GM23338 (cell line): Measurements from ENCODE around the gene RAVER1. TPM values are rescaled to one million over a fixed set of nuclear protein-coding genes. Genes with fewer than 3 reads are reported as not detected.

Experiments used
- ATAC-seq: fragments of 200-7000 bp; cut with Tn5 transposase; 3 replicates; pipeline ENCODE4 v1.9.1; 2020
- DNase-seq: peaks from one replicate; pipeline ENCODE4 v3.0.0-alpha.2; 2015; ENCODE audit warnings: low spot score
- H2AFZ ChIP-seq: fragments of 200-600 bp; sonication (generic); 2 replicates; pipeline ENCODE4 v1.8.0; 2016; ENCODE audit warnings: antibody characterized with exemption, mild to moderate bottlenecking, moderate library complexity
- H3F3A ChIP-seq: fragments of 200-600 bp; sonication (generic); replicated peaks from 2 replicates; pipeline ENCODE4 v1.8.0; 2017; ENCODE audit warnings: antibody characterized with exemption, mixed run types, low read depth
- H3K27ac ChIP-seq: fragments of 200-600 bp; sonication (generic); 2 replicates; pipeline ENCODE4 v1.6.1; 2016; ENCODE audit warnings: low read depth
- H3K27me3 ChIP-seq: fragments of 200-600 bp; sonication (generic); 2 replicates; pipeline ENCODE4 v1.8.0; 2016; ENCODE audit warnings: mild to moderate bottlenecking, mixed run types, moderate library complexity; ENCODE audit not compliant: insufficient read depth
- H3K36me3 ChIP-seq: fragments of 200-600 bp; sonication (generic); 2 replicates; pipeline ENCODE4 v1.8.0; 2016; ENCODE audit warnings: mild to moderate bottlenecking; ENCODE audit not compliant: insufficient read depth
- H3K4me1 ChIP-seq: fragments of 200-600 bp; sonication (generic); 2 replicates; pipeline ENCODE4 v1.8.0; 2016; ENCODE audit warnings: mild to moderate bottlenecking, moderate library complexity; ENCODE audit not compliant: insufficient read depth
- H3K4me2 ChIP-seq: fragments of 200-600 bp; sonication (generic); 2 replicates; pipeline ENCODE4 v1.7.1; 2017; ENCODE audit warnings: mixed run types
- H3K4me3 ChIP-seq: fragments of 200-600 bp; sonication (generic); 2 replicates; pipeline ENCODE4 v1.6.1; 2016; ENCODE audit warnings: mixed run types
- H3K79me2 ChIP-seq: fragments of 200-600 bp; sonication (generic); replicated peaks from 2 replicates; pipeline ENCODE4 v1.8.0; 2017; ENCODE audit warnings: mild to moderate bottlenecking; ENCODE audit not compliant: insufficient read depth
- H3K9me2 ChIP-seq: fragments of 200-600 bp; sonication (generic); 2 replicates; pipeline ENCODE4 v1.8.0; 2017; ENCODE audit not compliant: insufficient read depth
- H4K20me1 ChIP-seq: fragments of 200-600 bp; sonication (generic); replicated peaks from 2 replicates; pipeline ENCODE4 v1.8.0; 2017; ENCODE audit warnings: mild to moderate bottlenecking; ENCODE audit not compliant: insufficient read depth
- H3K27ac Mint-ChIP-seq: 2 replicates; pipeline ENCODE4 v1.8.0; 2020; ENCODE audit warnings: inconsistent platforms, mild to moderate bottlenecking, moderate library complexity, mixed read lengths
- H3K27me3 Mint-ChIP-seq: 3 replicates; pipeline ENCODE4 v1.8.0; 2022; ENCODE audit warnings: low read depth, mild to moderate bottlenecking, moderate library complexity, mixed read lengths, inconsistent platforms; ENCODE audit not compliant: insufficient read depth, poor library complexity
- H3K36me3 Mint-ChIP-seq: 3 replicates; pipeline ENCODE4 v1.8.0; 2021; ENCODE audit warnings: low read depth, mild to moderate bottlenecking, inconsistent platforms, moderate library complexity, mixed read lengths
- H3K4me1 Mint-ChIP-seq: 3 replicates; pipeline ENCODE4 v1.8.0; 2020; ENCODE audit warnings: mild to moderate bottlenecking, inconsistent platforms, mixed read lengths
- H3K4me3 Mint-ChIP-seq: 3 replicates; pipeline ENCODE4 v1.8.0; 2021; ENCODE audit warnings: moderate library complexity, mild to moderate bottlenecking, inconsistent platforms, mixed read lengths
- H3K9me3 Mint-ChIP-seq: 3 replicates; pipeline ENCODE4 v1.8.0; 2020; ENCODE audit warnings: moderate library complexity, mild to moderate bottlenecking, inconsistent platforms, mixed read lengths
- CREB1 ChIP-seq: fragments of 250-450 bp; sonication (Bioruptor Pico); IDR thresholded peaks from 2 replicates; pipeline ENCODE4 v1.5.0; 2020; ENCODE audit warnings: low read depth, mild to moderate bottlenecking, moderate library complexity
- EZH2 ChIP-seq: fragments of 200-600 bp; sonication (generic); IDR thresholded peaks from one replicate; pipeline ENCODE4 v1.8.0; 2017; ENCODE audit warnings: antibody characterized with exemption, mild to moderate bottlenecking, low read depth; ENCODE audit not compliant: unreplicated experiment
- EZH2phosphoT487 ChIP-seq: fragments of 200-600 bp; sonication (generic); IDR thresholded peaks from one replicate; pipeline ENCODE4 v1.8.1; 2018; ENCODE audit warnings: antibody characterized with exemption; ENCODE audit not compliant: unreplicated experiment
- JUNB ChIP-seq: IDR thresholded peaks from one replicate; pipeline ENCODE4 v1.6.1; 2016; ENCODE audit warnings: antibody characterized with exemption; ENCODE audit not compliant: unreplicated experiment
- NANOG ChIP-seq: IDR thresholded peaks from 2 replicates; pipeline ENCODE4 v1.6.1; 2016; ENCODE audit warnings: antibody characterized with exemption, borderline replicate concordance
- STAT1 ChIP-seq: IDR thresholded peaks from one replicate; pipeline ENCODE4 v1.6.1; 2016; ENCODE audit warnings: antibody characterized with exemption; ENCODE audit not compliant: unreplicated experiment
- ZNF114 ChIP-seq: fragments of 250-450 bp; sonication (Bioruptor Pico); IDR thresholded peaks from 2 replicates; pipeline ENCODE4 v1.5.0; 2020; ENCODE audit warnings: mild to moderate bottlenecking, moderate library complexity
- ZNF331 ChIP-seq: fragments of 250-450 bp; sonication (Bioruptor Pico); IDR thresholded peaks from 2 replicates; pipeline ENCODE4 v1.5.0; 2020; ENCODE audit warnings: low read depth, mild to moderate bottlenecking, moderate library complexity
- polyA plus RNA-seq: library from polyadenylated mRNA; unstranded; fragments of >200 nt; fragmentation: Nextera tagmentation; extraction: Ambion mirVana; gene quantifications from 2 replicates; pipeline ENCODE4 v1.2.1, GENCODE V29; 2016
- total RNA-seq: library from RNA; depleted of rRNA; stranded (reverse); fragments of >200 nt; shearing (Covaris generic); gene quantifications from 2 replicates; pipeline ENCODE4 v1.2.3, GENCODE V29; 2014
- TF ChIP-seq, protein P1 (sequence below): IDR thresholded peaks from one replicate; pipeline ENCODE4 v1.6.1; 2018; ENCODE audit warnings: antibody characterized with exemption; ENCODE audit not compliant: unreplicated experiment
- TF ChIP-seq, protein P2 (sequence below): IDR thresholded peaks from 2 replicates; pipeline ENCODE4 v1.6.1; 2016; ENCODE audit warnings: antibody characterized with exemption
- TF ChIP-seq, protein P3 (sequence below): fragments of 250-450 bp; sonication (Bioruptor Pico); IDR thresholded peaks from 2 replicates; pipeline ENCODE4 v1.5.0; 2020; ENCODE audit warnings: mild to moderate bottlenecking, moderate library complexity

The RAVER1 gene
- total and polyA plus RNA-seq, 2 experiments from 2014 or later: 25.5 to 88.3 TPM

- no peak for DNase-seq
These were observed 66.6 kb downstream of the RAVER1 start for GRCh38 chr19:10266706-10267105.

More at GRCh38 chr19:10266706-10267105, 66.6 kb downstream of the RAVER1 start:
- Histone ChIP-seq H3F3A (peaks cover 13% of the 10 kb centered on the region; the same call in 1 of the 2 replicates), H4K20me1 (no peaks in the 10 kb centered on the region), H3K27ac (no peak overlapping the region), H2AFZ (no peak overlapping the region), H3K36me3 (no peaks in the 10 kb centered on the region), H3K4me1 (peaks cover 4% of the 10 kb centered on the region; the same call in 1 of the 2 replicates), H3K27me3 (peaks cover 32% of the 10 kb centered on the region), H3K79me2 (no peaks in the 10 kb centered on the region), H3K9me2 (no peaks in the 10 kb centered on the region), H3K4me2 (no peak overlapping the region), H3K4me3 (no peak overlapping the region)
- peaks cover 3% of the 10 kb centered on the region; the same call in 2 of the 3 replicates for H3K4me1 Mint-ChIP-seq
- TF ChIP-seq, protein P1, sequence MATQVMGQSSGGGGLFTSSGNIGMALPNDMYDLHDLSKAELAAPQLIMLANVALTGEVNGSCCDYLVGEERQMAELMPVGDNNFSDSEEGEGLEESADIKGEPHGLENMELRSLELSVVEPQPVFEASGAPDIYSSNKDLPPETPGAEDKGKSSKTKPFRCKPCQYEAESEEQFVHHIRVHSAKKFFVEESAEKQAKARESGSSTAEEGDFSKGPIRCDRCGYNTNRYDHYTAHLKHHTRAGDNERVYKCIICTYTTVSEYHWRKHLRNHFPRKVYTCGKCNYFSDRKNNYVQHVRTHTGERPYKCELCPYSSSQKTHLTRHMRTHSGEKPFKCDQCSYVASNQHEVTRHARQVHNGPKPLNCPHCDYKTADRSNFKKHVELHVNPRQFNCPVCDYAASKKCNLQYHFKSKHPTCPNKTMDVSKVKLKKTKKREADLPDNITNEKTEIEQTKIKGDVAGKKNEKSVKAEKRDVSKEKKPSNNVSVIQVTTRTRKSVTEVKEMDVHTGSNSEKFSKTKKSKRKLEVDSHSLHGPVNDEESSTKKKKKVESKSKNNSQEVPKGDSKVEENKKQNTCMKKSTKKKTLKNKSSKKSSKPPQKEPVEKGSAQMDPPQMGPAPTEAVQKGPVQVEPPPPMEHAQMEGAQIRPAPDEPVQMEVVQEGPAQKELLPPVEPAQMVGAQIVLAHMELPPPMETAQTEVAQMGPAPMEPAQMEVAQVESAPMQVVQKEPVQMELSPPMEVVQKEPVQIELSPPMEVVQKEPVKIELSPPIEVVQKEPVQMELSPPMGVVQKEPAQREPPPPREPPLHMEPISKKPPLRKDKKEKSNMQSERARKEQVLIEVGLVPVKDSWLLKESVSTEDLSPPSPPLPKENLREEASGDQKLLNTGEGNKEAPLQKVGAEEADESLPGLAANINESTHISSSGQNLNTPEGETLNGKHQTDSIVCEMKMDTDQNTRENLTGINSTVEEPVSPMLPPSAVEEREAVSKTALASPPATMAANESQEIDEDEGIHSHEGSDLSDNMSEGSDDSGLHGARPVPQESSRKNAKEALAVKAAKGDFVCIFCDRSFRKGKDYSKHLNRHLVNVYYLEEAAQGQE: no peak
- TF ChIP-seq JUNB: no peak
- no peak for TF ChIP-seq EZH2phosphoT487
- TF ChIP-seq NANOG: no peak
- TF ChIP-seq CREB1 (CRISPR knock-in tag): no peak
- no peak for TF ChIP-seq ZNF114 (CRISPR knock-in tag)
- no peak for TF ChIP-seq EZH2
- TF ChIP-seq, protein P2, sequence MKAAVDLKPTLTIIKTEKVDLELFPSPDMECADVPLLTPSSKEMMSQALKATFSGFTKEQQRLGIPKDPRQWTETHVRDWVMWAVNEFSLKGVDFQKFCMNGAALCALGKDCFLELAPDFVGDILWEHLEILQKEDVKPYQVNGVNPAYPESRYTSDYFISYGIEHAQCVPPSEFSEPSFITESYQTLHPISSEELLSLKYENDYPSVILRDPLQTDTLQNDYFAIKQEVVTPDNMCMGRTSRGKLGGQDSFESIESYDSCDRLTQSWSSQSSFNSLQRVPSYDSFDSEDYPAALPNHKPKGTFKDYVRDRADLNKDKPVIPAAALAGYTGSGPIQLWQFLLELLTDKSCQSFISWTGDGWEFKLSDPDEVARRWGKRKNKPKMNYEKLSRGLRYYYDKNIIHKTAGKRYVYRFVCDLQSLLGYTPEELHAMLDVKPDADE: no peak
- TF ChIP-seq STAT1: no peak
- no peak for TF ChIP-seq ZNF331 (CRISPR knock-in tag)
- TF ChIP-seq, protein P3, sequence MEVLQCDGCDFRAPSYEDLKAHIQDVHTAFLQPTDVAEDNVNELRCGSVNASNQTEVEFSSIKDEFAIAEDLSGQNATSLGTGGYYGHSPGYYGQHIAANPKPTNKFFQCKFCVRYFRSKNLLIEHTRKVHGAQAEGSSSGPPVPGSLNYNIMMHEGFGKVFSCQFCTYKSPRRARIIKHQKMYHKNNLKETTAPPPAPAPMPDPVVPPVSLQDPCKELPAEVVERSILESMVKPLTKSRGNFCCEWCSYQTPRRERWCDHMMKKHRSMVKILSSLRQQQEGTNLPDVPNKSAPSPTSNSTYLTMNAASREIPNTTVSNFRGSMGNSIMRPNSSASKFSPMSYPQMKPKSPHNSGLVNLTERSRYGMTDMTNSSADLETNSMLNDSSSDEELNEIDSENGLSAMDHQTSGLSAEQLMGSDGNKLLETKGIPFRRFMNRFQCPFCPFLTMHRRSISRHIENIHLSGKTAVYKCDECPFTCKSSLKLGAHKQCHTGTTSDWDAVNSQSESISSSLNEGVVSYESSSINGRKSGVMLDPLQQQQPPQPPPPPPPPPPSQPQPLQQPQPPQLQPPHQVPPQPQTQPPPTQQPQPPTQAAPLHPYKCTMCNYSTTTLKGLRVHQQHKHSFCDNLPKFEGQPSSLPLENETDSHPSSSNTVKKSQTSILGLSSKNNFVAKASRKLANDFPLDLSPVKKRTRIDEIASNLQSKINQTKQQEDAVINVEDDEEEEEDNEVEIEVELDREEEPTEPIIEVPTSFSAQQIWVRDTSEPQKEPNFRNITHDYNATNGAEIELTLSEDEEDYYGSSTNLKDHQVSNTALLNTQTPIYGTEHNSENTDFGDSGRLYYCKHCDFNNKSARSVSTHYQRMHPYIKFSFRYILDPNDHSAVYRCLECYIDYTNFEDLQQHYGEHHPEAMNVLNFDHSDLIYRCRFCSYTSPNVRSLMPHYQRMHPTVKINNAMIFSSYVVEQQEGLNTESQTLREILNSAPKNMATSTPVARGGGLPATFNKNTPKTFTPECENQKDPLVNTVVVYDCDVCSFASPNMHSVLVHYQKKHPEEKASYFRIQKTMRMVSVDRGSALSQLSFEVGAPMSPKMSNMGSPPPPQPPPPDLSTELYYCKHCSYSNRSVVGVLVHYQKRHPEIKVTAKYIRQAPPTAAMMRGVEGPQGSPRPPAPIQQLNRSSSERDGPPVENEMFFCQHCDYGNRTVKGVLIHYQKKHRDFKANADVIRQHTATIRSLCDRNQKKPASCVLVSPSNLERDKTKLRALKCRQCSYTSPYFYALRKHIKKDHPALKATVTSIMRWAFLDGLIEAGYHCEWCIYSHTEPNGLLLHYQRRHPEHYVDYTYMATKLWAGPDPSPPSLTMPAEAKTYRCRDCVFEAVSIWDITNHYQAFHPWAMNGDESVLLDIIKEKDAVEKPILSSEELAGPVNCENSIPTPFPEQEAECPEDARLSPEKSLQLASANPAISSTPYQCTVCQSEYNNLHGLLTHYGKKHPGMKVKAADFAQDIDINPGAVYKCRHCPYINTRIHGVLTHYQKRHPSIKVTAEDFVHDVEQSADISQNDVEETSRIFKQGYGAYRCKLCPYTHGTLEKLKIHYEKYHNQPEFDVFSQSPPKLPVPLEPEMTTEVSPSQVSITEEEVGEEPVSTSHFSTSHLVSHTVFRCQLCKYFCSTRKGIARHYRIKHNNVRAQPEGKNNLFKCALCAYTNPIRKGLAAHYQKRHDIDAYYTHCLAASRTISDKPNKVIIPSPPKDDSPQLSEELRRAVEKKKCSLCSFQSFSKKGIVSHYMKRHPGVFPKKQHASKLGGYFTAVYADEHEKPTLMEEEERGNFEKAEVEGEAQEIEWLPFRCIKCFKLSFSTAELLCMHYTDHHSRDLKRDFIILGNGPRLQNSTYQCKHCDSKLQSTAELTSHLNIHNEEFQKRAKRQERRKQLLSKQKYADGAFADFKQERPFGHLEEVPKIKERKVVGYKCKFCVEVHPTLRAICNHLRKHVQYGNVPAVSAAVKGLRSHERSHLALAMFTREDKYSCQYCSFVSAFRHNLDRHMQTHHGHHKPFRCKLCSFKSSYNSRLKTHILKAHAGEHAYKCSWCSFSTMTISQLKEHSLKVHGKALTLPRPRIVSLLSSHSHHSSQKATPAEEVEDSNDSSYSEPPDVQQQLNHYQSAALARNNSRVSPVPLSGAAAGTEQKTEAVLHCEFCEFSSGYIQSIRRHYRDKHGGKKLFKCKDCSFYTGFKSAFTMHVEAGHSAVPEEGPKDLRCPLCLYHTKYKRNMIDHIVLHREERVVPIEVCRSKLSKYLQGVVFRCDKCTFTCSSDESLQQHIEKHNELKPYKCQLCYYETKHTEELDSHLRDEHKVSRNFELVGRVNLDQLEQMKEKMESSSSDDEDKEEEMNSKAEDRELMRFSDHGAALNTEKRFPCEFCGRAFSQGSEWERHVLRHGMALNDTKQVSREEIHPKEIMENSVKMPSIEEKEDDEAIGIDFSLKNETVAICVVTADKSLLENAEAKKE (CRISPR knock-in tag): no peak
- no peaks in the 10 kb centered on the region for H3K36me3 Mint-ChIP-seq
- peaks cover 38% of the 10 kb centered on the region for H3K27me3 Mint-ChIP-seq
- no peak overlapping the region for H3K4me3 Mint-ChIP-seq
- no peak for ATAC-seq
- no peaks in the 10 kb centered on the region; the same call in 2 of the 3 replicates for H3K9me3 Mint-ChIP-seq
- H3K27ac Mint-ChIP-seq: no peak overlapping the region
